ENCODE results near the gene CSF1.

- no peak for TF ChIP-seq POLR2AphosphoS5 (IDR thresholded peaks at IDR 0.05; ENCODE audit: insufficient read depth in 1 of 2, low read depth in 1 of 2)
- TF ChIP-seq, protein P1, sequence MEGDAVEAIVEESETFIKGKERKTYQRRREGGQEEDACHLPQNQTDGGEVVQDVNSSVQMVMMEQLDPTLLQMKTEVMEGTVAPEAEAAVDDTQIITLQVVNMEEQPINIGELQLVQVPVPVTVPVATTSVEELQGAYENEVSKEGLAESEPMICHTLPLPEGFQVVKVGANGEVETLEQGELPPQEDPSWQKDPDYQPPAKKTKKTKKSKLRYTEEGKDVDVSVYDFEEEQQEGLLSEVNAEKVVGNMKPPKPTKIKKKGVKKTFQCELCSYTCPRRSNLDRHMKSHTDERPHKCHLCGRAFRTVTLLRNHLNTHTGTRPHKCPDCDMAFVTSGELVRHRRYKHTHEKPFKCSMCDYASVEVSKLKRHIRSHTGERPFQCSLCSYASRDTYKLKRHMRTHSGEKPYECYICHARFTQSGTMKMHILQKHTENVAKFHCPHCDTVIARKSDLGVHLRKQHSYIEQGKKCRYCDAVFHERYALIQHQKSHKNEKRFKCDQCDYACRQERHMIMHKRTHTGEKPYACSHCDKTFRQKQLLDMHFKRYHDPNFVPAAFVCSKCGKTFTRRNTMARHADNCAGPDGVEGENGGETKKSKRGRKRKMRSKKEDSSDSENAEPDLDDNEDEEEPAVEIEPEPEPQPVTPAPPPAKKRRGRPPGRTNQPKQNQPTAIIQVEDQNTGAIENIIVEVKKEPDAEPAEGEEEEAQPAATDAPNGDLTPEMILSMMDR (IDR thresholded peaks at IDR 0.05): no peak
- no peak for TF ChIP-seq POLR2A (IDR thresholded peaks at IDR 0.05)
These were observed 65.1 kb downstream of the CSF1 start for GRCh38 chr1:109975718-109976117.
